GM18526 (cell line): Measurements from ENCODE around the gene RNASET2.

Experiments
- POLR2A ChIP-seq: IDR thresholded peaks from 3 replicates; pipeline ENCODE4 v1.6.1; 2011; ENCODE audit not compliant: insufficient read length; ENCODE audit errors: extremely low read depth

RNASET2 gene

DNA sequence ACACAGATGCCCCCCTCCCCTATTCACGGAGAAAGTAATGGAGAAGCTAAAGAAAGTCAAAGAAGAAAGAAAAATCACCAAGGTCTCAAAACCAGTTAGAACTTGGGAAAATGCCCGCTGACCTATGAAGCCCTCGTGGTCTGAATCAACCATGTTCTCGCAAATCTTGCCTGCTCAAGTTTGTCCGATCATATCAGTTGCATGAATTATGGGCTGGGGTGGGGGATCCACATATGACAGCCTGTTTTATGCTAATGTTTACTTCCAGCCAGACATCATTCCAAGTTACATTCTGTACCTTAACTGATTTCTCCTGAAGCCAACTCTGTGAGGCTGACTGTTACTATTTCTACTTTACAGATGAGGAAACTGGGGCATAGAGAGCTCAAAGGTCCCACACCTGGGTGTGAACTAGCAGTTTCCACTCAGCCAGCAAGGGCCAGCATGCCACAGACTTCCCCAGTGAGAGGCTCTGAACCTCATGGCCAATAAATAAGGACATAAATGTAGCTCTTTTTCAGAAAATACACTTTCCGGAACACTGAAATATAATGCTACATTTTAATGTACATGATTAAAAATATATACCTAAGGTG, 2.1 kb downstream of the RNASET2 start:
- TF ChIP-seq POLR2A = no peak

DNA sequence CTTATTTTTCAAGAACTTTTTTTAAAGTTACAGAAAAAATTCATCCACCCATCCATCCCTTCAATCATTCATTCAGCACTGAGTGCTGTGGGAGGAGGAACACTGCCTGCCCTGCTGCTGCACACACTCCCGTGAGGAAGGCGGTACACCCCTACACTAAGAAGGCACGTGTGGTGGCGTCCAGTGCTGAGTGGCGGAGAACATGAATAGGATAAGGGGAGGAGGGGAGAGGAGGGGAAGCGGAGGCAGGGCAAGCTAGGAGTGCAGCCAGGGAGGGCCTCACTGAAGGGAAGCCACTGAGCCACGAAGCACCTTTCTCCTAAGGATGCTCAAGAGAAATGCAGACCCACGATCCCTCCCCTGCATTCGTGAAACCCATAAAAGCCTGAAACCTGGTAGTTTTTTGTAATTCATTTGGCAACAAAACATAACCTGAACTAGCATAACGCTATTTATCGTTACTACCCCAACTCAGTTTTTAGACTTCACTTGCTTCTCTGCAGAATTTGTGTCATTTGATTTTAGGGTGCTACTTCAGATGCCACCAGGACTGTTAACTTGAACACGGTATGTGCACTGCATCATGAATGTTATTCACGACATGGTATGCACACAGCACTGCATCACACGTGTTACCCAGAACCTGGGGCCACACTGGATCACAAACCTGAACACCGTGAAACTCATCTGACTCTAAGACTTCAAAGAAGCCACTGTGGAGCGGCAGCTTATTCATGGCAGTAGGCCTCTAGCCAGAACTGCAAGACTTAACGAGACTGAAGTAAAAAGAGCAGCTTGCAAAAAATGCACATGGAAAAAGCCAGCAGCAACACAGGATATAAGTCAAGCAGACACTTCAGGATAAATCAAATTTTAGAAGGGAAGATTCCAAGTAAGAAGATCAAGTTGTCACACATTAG, 3.5 kb downstream of the RNASET2 start:
- no peak for TF ChIP-seq POLR2A

DNA sequence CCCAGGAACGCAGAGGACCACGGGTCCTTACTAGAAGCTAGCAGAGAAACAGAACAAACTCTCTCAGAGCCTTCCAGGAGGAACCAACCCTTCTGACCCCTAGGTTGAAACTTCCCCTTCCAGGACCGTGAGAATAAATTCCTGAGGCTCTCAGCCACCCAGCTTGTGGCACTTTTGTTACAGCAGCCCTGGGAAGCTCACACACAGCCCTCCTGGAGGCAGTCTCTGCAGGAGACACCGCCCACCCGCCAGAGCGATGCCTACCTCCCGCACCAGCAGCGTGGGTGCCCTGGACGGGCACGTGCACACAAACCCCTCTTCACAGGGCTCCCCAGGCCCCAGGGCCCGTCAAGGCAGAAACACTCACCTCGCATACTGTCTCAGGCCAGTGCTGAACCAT, 4.2 kb downstream of the RNASET2 start:
- TF ChIP-seq POLR2A = no peak

DNA sequence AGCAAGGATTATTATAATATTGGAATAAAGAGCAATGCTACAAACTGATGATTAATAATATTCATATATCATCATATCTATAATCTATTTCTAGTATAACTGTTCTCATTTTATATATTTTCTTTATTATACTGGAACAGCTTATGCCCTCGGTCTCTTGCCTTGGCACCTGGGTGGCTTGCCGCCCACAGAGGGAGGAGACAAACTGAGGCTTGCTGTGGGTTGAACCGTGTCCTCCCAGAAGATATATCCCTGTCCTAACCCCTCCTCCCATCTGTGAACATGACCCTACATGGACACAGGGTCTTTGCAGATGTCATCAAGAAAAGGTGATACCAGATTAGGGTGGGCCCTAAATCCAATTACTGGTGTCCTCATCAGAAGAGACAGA, 4.7 kb downstream of the RNASET2 start:
- no peak for TF ChIP-seq POLR2A

DNA sequence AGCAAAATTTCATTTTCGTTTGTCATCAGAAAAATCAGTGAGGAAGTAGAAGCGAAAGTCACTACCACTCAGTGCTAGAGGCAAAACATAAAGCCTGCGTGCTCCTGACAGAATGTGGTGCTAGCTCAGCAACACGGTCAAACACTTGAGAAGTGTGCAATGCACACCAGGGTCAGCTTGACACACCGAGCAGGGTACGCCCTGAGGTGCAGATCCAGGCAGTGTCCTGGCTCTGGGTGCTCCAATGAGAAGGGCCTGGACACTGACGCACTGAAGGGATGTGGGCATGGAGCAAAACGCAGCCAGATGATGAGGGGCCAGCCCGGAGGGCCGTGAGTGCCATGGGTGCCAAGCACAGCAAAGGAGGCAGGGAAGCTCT, 5.9 kb downstream of the RNASET2 start:
- TF ChIP-seq POLR2A = no peak

DNA sequence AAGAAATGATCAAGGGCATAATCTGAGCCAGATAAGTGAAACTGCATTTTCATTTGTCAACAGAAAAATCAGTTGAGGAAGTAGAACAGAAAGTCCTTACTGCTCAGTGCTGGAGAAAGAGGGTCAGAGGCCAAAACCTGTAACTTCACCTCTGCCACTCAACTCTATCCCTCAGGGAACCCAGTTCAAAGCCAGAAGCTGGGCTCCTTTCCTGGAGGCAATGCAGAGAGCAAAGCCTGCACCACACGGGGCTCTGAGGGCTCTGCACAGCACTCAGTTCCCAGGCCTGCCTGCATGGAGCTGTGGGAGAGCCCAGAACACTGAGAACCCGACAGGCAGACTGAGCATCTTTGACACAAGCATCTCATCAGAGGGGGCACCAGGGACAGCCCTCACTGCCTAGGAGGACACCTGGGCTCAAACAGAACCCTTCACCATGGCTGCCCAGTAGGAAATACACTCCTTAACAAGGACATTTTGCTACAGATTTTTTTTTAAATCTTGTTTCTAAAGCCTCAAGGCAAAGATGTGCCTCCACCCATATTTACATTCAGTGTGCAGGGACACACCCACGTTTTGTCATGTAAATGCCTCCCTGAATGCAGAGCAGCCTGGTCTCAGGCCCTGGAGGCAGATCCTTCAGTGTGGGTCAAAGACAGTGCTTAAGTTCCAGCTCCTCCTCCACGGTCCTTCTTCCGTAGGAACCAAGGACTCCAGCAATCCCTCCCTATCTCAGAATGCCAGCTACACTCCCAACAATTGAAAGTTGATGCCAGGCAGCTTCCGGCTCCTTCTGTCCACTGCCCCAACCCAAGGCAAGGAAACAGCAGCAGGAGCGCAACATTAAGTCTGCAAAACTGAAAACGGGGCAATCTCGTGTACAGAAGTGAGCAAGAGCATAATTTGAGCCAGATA, 6.6 kb downstream of the RNASET2 start:
- TF ChIP-seq POLR2A = no peak

DNA sequence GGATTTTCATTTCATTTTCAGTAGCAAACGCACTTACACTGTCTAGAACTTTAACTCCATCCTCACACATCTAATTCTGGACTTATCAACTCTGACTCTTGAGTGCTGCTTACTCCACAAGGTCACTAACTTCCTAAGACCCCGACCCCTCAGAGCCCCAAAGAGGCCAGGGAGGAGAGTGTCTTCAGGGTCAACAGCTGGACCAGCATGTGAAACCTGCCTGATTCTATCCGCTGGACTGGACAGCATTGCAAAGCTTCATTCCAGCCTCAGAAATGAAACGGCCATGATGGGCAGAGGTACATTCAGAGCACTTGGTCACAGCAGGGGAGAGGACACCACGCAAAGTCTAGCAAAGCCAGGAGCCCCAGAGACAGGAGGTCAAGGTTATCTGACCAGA, 9.1 kb downstream of the RNASET2 start:
- TF ChIP-seq POLR2A = no peak

DNA sequence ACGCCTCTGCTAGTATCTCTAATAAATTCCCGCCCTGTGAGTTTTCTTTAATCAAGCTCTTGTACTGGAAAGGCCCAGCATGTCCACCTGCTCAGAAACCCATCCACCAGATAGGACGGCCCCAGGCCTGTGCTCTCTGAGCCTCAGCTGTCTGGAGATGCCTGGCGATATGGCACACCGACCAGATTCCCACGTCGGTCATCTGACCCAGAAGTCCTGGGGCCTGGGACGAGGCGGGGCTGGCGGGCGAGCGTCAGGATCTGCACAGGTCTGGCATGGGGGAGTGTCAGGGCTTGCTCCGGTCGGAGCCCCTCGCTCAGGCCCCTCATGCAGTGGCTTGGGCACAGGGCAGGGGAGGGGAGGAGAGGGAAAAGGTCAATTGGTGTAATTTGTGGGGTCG, 10.2 kb downstream of the RNASET2 start:
- no peak for TF ChIP-seq POLR2A

DNA sequence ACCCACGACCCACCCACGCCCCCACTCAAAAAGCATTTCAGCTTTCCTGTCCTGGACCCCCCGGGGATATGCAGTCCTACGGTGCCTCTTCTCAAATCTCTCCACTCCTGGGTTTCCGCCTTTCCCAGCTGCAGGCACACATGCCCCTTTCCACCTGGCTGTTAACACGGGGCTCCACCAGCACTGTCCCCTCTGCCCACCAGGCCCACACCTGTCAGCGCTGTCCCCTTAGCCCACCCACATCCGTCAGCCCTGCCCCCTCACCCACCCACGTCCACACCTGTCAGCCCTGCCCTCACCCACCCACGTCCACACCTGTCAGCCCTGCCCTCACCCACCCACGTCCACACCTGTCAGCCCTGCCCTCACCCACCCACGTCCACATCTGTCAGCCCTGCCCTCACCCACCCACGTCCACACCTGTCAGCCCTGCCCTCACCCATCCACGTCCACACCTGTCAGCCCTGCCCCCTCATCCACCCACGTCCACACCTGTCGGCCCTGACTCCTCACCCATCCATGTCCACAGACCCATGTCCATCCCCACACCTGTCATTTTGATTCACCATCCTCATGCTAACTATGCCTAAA, 11.6 kb downstream of the RNASET2 start:
- TF ChIP-seq POLR2A = no peak

DNA sequence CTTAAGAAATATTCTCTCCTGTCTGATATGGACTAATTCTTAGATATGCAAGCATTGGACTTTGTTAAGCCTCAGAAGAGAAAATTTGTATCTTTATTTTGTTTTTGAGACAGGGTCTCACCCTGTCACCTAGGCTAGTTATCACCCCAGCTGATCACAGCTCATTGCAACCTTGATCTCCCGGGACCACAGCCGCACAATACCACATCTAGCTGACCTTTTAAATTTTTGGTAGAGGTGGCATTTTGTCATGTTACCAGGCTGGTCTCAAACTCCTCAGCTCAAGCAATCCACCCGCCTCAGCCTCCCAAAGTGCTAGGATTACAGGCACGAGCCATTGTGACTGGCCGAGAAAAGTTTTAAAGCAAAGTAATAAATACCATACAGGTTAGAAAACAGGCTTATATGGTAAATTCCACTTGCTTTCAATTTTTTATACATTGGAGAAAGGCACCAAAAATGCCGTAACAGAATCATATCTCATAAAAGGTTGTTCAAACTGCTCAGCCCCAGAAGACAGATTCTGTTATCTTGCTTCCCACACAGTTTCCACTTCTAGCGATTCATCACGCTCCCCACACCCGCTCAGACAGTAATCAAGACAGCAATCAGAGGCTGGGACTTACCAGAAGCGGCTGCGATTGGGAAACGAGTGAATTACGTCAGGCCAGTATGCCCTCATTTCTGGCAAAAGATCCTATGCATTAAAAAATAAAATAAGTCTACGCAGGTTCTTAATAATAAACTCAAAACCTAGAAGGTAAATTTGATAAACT, 13.8 kb downstream of the RNASET2 start:
- TF ChIP-seq POLR2A = no peak

DNA sequence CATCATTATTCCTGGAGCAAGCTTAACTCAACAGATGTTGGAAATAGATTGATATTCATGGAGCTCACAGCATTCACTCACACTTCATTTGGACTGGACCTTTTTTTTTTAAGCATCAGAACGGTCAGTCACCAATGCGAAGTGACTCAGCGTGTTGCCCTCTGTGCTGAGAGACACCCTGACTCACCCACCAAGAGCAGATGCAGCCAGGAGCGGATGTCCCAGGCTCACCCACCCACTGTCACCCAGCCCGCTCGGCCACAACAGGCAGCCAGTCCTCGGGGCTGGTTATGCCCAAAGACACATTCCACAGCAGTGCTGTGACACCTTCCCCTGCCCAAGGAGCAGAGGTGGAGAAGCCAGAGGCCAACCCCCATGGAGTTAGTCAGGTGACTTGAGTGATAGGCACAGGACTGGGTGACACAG, 15.7 kb downstream of the RNASET2 start:
- no peak for TF ChIP-seq POLR2A

DNA sequence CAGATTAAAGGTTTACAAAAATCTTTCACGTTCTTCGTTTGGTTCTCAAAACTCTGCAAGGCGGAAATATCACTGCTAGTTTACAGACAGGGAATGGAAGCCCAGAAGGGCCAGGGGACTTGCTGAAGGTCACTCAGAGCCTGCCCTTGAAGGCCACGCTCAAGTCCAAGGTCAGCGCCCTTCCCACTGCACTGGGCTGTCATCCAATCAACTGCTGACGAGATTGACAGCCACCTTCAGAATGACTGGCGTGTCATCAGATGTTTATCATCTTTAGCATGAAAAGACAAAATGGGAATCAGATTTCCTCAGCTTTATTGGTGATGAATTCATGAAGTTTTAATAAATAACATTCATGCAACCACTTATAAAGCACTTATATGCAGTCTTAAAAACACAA, 16.5 kb downstream of the RNASET2 start:
- TF ChIP-seq POLR2A = no peak

DNA sequence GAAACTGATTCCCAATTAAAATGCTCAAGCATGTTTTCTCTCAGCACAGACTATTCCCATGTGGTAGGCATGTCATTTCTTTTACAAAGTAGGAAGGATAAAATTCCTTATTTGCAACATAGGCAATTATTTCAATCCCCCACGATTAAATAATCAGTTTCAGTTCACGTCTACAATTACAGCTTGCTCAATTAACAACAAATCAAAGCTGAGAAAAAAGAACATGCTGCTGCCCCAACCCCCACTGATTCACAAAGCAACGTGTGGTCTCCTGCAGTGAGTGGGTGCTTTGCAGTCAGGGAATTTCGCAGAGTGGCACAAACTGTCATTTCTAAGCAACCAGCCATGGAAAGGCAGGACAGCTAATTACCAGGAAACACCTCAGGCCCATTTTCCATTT, 17.0 kb downstream of the RNASET2 start:
- no peak for TF ChIP-seq POLR2A

DNA sequence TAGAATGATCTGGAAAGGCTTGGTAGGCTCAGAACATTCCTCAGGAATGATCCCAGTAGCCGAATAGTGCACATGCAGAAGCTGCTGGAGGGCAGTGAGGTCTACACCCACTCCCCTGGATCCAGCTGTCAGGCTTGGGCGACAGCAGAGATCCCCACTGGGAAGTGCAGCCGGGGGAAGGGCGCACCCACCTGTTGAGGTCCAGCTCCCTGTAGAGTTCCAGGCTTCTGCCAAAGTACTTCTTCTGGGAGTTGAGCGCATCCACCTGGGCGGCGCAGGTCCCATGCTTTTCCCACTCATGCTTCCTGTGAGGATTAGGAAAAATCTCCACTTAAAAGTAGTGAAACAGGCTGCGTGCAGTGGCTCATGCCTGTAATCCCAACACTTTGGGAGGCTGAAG, 17.6 kb downstream of the RNASET2 start:
- no peak for TF ChIP-seq POLR2A
